GM21447 (cell line): Measurements from ENCODE around the gene CUX1.

ENCODE experiments used
- ATAC-seq: cut with Tn5 transposase; IDR thresholded peaks from one replicate; pipeline ENCODE4 v1.9.1; 2021; ENCODE audit not compliant: unreplicated experiment

CUX1 gene, protein sequence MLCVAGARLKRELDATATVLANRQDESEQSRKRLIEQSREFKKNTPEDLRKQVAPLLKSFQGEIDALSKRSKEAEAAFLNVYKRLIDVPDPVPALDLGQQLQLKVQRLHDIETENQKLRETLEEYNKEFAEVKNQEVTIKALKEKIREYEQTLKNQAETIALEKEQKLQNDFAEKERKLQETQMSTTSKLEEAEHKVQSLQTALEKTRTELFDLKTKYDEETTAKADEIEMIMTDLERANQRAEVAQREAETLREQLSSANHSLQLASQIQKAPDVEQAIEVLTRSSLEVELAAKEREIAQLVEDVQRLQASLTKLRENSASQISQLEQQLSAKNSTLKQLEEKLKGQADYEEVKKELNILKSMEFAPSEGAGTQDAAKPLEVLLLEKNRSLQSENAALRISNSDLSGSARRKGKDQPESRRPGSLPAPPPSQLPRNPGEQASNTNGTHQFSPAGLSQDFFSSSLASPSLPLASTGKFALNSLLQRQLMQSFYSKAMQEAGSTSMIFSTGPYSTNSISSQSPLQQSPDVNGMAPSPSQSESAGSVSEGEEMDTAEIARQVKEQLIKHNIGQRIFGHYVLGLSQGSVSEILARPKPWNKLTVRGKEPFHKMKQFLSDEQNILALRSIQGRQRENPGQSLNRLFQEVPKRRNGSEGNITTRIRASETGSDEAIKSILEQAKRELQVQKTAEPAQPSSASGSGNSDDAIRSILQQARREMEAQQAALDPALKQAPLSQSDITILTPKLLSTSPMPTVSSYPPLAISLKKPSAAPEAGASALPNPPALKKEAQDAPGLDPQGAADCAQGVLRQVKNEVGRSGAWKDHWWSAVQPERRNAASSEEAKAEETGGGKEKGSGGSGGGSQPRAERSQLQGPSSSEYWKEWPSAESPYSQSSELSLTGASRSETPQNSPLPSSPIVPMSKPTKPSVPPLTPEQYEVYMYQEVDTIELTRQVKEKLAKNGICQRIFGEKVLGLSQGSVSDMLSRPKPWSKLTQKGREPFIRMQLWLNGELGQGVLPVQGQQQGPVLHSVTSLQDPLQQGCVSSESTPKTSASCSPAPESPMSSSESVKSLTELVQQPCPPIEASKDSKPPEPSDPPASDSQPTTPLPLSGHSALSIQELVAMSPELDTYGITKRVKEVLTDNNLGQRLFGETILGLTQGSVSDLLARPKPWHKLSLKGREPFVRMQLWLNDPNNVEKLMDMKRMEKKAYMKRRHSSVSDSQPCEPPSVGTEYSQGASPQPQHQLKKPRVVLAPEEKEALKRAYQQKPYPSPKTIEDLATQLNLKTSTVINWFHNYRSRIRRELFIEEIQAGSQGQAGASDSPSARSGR (N-terminal part only)

DNA sequence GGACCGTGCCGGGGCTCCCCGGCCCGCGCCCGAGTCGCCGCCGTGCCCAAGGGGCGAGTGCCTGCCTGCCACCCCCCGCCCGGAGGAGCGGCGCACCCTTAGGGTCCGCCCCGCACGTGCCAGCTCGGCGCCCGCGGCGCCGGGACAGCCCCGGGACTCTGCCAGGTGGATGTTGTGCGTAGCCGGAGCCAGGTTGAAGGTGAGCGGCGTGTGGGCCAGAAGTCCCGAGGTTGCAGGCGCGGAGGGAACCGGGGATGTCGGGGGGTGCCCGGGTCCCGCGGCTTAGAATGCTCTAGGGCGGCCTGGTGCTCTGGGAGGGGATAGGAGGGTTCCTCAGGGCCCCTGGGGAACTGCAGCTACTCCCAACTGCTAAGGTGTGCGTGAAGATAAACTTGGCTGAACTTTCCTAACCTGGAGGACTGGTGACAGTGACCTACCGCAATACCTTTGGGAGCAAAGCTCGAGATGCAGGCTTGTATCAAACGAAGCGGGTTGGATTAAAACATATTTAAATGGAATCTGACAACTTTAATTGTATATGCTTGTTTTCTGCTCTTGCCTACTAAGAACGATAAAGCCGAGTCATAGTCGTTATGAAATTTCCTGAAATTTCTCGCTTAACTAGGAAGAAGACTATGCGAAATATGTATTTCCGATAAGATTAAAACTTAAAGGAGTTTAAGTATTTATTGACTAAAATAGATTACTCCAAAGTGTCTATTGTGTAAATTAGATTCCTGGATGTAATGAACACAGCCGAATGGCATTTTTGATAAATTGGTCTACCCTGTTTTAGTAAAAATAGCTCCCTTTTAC, at the start of gene CUX1:
Gene CUX1 (plus strand): TSS at position 156 of the 816 bp plus-strand sequence. CDS start 14 bp downstream, at position 170.
- ATAC-seq = no peak

DNA sequence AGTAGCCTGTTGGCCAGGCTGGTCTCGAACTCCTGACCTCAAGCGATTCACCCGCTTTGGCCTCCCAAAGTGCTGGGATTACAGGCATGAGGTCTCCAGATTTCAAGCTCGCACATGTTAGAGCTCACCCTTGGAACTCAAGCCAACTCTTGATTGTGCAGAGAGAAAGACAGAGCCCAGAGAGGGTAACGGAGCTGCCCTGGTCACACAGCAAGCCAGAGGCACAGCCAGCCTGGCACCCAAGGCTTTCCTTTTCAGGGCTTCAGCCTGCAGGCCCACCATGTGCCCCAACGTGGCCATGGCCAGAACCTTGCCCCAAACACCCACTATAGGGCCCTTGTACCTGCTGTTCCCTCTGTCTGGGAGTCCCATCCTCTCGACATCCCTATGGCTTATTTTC, 49.1 kb upstream of the CUX1 start:
- ATAC-seq = no peak

DNA sequence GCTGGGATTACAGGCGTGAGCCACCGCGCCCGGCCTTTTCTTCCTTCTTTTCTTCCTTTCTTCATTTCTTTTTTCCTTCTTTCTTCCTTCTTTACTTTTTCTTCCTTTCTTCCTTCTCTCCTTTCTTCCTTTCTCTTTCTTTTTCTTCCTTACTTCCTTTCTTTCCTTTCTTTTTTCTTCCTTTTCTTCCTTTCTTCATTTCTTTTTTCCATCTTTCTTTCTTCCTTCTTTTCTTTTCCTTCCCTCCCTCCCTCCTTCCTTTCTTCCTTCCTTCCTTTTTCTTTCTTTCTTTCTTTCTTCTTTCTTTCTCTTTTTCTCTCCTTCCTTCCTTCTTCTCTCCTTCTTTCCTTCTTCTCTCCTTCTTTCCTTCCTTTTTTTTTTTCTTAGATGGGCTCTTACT, 47.0 kb upstream of the CUX1 start:
- ATAC-seq = no peak

DNA sequence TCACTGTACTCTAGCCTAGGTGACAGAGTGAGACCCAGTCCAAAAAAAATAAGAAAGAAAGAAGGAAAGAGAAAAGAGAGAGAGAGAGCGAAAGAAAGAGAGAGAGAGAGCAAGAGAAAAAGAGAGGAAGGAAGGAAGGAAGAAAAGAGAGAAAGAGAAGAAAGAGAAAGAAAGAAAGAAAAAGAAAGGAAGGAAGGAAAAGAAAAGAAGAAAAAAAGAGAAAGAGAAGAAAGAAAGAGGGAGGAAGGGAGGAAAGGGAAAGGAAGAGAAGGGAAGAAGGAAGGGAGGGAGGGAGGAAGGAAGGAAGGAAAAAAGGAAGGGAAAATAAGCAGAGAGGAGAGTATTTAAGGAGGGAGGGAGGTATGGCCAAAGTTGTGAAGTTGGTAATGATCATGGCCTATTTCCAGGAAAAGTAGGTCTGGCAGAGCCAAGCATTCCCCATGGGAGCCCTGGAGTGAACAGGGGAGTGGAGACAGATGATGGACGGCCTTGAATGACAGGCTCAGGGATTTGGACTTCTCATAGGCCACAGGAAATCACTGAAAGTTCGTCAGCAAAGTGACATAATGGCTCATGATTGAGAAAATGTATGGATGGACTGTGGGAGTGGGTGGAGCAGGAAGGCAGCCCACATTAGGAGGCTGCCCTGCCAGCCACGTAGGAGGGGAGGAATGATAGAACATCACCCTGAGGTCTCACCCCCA, 44.8 kb upstream of the CUX1 start:
- no peak for ATAC-seq

DNA sequence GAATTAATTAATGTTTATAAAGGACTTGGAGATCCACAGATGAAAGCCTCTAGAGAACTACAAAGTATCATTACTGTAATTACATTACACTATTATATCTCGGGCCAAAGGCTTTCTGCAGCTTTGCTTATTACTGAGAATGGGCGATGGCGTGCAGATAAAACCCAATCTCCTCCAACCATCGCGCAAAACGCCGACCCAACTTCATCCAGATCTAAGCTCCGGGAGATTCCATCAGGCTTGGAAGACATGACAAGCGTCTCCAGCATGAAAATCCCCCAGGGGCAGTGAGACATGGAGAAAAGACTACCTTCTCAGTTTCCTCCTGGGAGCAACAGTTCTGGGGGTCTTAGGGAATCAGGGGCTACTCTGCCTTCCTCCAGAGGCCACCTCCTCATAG, 42.2 kb upstream of the CUX1 start:
- no peak for ATAC-seq

DNA sequence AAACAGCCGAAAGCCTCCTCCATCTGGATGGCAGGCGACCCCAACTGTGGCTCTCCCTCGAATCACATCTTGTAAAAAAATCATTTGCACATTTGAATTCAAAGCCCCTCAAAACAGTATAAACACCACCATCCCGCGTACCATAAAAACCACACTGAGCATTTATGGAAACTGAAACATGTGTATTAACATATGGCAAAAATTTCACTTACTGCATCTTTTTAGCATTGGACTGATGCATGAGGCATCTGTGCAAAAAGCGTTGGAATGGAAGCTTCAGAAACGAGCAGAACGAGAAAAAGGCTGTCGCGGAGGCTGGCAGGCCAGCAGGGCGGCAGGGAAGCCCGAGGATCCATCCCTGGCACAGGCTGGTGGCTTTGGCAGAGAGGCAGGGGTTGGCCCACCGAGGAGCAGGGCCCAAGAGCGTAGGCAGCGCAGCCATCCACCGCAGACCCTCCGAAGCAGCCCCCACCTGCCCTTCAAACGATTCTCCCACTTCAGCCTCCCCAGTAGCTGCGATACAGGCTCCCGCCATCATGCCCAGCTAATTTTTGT, 39.3 kb upstream of the CUX1 start:
- ATAC-seq = no peak

DNA sequence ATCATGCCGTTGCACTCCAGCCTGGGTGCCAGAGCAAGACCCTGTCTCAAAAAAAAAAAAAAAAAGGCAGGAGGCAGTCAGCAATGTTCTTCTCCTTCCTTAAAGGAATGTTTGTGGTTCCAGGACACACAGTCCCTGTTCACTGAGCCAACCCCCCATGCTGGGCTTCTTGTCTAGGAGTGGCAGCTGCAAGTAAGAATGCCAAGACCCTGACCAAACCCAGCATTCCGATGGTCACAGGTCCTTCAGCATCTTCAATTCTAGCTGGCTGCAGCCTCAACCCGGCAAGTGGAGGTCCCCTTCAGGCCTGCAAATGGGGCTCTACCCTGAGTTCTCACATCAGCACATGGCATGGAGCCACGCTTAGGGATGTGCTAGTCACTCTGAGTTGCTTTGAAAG, 38.2 kb upstream of the CUX1 start:
- ATAC-seq = no peak

DNA sequence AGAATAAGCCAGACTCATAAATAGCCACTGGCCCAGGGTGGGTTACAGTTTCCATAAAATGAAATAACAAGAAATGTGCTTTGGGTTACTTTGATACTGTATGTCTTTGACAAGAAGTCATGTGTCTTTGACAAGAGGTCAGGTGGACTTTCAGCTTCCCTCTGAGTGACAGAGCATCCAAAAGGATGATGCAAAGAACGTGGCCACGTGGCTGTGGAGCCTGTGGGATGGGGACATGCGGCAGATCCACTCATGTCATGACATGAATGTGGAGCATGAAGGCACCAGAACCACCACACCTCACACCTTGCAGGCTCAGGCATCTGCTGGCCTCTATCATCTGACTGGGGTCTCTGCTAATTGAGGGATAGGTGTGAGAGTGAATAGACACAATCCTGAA, 37.1 kb upstream of the CUX1 start:
- ATAC-seq = no peak

DNA sequence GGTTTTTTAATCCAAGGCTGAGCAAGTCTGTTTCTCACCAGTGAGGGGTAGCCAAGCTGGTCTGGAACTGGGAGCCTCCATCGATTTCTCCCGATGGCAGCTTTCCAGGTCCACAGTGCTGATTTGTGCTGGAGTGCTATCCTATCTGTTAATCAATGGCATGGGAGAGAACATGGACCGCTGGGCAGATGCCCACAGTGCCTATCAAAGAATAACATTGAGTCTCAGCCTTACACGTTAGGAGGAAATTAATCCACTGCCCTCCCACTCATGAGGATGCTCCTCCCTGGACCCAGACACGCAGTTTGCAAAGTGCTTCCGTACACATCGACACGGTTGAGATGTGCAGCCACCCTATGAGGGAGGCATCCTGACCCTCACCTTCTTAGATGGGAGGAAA, 36.0 kb upstream of the CUX1 start:
- no peak for ATAC-seq

DNA sequence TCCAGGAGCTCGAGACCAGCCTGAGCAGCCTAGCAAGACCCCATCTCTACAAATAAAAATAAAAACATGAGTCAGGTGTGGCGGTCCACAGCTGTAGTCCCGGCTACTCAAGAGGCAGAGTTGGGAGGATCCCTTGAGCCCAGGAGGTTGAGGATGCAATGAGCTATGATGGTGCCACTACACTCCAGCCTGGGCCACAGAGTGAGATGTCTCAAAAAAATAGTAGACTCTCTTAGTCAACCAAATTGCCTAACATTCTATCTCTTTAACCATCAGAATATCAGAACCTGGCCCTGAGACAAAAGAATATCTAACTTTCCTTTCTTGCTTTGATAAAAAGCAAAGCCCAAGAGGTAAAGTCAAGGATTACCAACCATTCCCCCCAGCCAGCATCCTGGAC, 35.0 kb upstream of the CUX1 start:
- no peak for ATAC-seq

DNA sequence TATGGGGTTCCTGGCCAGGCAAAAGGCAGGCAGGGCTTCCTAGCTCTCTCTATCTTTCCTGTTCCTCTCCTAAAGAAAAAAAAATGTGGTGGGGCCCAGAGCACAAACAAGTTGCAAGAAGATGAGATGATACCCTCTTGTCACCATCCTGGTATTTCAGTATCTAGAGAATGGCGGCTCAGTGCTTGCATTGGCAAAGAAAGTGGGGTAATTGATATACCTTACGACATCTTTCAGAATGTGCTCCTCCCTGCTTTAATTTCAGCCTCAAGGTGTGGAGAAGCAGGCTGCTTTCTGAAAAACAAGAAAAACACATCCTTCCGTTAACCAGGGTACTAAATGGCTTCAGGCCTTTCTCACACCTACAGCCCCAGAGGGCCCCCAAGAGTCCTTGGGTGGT, 34.5 kb upstream of the CUX1 start:
- ATAC-seq = no peak

DNA sequence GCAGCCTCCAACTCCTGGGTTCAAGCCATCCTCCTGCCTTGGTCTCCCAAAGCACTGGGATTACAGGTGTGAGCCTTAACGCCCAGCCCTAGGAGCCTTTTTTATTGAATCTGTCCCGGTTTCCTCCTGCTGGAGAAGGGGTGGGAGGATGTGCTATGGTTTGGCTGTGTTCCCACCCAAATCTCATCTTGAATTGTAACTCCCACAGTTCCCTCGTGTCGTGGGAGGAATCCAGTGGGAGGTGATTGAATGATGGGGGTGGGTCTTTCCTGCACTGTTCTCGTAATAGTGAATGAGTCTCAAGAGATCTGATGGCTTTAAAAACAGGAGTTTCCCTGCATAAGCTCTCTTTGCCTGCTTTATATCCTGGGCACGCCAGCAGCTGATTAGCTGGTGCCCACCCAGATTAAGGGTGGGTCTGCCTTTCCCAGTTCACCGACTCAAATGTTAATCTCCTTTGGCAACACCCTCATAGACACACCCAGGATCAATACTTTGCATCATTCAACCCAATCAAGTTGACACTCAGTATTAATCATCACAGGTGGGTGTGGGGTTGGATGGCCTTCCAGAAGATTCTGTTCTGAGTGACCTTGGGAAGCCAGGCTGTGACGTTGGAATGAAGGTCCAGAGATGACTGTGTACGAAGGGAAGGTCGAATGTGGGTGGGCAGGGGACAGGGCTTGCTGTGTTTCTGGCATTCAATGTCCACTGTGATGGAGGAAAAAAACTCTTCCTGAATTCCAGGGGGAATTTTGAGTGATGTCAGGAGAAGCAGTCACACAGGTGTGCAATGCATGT, 33.8 kb upstream of the CUX1 start:
- no peak for ATAC-seq

DNA sequence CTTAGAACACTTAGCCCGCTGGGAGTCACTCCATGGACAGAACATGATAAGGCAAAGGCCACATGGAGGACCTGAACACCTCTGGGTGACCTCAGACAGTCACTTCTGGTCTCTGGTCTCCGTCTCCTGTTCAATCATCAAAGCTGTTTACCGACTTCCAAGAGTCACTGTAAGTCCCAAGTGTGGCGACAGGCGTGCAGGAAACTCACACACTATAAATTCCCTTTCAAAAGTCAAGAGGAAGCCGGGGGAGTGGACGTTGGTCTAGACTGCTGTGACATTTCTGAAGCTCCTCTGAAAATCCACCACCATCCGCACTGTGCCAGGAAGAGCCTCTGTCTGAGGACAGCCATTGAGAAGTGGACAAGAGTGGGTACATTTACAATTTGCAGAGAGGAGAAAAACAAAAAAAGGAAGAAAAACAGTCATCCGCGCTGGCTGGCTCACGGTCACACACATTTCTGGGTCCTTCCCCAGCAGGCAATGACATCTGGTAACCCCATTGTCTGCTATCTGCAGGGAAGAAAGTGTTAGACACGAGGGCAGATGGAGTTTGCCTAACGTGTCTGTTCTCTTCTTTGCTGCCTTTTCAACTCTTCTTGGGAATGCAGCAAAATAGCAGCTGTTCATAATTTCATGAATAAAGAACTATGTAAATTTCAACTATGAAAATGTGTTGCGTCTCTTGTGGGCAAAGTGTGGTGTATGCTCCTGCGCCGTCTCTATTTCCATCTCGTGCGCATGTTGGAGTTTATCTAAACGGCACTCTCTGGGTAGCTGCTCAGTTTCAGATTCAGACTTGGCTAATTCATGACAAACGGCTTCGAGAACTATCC, 32.9 kb upstream of the CUX1 start:
- ATAC-seq = no peak

DNA sequence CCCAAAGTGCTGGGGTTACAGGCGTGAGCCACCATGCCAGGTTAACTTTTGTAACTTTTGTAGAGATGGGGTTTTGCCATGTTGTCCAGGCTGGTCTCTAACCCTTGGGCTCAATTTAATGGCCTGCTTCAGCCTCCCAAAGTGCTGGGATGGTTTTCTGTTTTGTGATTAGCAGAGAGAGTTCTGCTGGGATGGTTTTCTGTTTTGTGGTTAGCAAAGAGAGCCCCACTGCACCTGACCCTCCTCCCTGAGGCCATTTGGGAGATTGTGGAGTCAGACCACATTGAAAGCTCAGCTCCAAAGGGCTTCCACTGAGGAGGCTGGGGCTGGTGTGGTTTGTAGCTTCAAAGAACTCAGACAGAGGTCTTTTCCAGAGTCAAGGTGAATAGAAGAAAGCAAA, 29.6 kb upstream of the CUX1 start:
- no peak for ATAC-seq

DNA sequence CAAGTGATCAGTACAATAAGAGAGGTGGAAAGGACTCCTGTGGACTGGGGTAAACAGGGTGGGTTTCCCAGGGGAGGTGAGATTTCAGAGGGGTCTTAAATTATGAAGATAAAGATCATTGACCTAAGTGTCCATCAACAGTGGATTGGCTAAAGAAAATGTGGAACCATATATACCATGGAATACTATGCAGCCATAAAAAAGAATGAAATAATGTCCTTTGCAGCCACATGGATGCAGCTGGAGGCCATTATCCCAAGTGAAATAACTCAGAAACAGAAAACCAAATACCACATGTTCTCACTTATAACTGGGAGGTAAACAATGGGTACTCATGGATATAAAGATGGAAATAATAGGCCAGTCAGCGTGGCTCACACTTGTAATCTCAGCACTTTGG, 28.9 kb upstream of the CUX1 start:
- no peak for ATAC-seq

DNA sequence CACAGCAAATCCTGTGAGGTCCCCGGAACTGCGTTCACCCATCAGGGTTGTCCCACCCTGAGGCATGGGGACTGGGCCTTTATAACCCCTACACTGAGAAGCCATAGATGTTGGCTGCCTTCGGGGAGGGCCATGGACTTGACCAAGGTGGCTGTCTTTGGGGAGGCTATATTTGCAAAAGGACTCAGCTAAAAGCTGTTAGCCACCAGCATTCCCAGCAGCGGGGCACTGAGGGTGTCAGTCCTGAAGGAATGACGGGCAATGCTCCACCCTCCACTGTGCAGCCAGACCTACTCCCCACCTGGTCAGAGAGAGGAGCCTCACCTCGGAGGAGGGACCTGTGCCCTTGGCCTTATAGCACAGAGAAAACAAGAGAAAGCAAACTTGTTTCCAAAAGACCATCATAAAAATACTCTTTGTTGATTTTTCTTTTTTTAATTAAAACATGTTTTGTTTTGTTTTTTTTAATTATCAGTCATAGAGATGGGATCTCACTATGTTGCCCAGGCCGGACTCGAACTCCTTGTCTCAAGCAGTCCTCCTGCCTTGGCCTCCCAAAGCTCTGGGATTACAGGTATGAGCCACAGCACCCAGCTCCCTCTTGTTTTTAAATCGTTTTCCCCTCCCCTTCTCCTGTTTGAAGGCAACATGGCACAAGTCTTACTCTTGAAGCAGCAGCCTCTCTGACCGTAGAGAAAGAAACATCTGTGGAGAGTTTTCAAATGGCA, 26.7 kb upstream of the CUX1 start:
- no peak for ATAC-seq

DNA sequence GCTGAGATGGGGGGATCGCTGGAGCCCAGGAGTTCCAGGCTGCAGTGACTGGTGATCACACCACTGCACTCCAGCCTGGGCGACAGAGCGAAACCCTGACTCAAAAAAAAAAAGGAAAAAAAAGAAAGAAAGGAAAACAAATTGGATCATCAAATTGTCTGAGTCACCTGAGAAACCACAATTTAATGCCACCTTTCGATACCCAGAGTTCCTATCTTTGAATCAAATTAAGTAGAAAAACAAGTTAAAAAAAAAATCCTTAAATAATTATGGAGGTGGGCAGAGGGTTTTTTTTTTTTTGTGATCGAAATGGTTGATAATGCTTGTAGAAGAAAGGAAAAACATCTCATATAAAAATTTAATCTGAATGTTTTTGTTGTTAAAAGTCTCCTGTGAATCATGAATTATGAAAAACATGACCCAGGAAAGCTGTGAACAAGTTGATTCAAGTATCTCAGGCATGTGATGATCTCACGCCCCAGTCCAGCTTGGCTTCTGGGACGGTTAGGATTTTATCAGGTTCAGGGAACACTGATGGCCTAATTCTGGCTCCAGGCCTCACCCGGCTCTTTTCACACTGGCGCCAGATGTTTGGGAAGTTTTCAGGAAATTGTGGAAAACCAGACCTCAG, 25.3 kb upstream of the CUX1 start:
- ATAC-seq = no peak
